ENCODE results near the gene ELN.

- no peak for TF ChIP-seq POLR2A (IDR thresholded peaks at IDR 0.05)
- TF ChIP-seq CTCF (IDR thresholded peaks at IDR 0.05) = no peak
- no peak for TF ChIP-seq EP300 (IDR thresholded peaks at IDR 0.05)
Measured at GRCh38 chr7:74116356-74116755, 88.4 kb downstream of the ELN start.
